Activated CD8-positive, alpha-beta memory T cell treated with anti-CD3 and anti-CD28 coated beads, Interleukin-2, amount 50 U/mL, for 24 hours (primary cell): ENCODE data around the gene SPHKAP.
"Not testable (repeated sequence)": the region's sequence is repeated elsewhere in the genome, so short reads cannot be mapped to it uniquely, and the experiment has no call there.

Experiments
- DNase-seq: peaks from one replicate; pipeline ENCODE4 v3.0.0-alpha.2; 2020; ENCODE audit errors: extremely low read depth

SPHKAP gene

DNA sequence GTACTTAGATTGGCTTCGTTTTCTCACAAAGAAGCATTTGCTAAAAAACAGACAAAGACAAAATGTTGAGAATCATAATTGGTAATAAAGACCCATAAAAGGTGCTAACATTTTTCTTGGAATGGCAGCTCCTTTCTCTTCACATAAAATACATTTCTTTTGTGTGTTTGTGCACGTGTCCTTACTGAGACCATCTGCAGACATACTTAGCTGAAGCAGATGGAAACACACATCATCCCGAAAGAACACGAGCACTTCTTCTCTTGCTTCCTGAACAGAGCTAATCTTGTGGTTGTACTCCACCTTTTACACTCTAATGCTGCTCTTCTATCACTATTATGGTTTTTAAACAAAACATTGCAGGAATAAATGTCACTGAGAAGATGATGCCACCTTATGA is 142.5 kb downstream of the SPHKAP start:
- no peak for DNase-seq

DNA sequence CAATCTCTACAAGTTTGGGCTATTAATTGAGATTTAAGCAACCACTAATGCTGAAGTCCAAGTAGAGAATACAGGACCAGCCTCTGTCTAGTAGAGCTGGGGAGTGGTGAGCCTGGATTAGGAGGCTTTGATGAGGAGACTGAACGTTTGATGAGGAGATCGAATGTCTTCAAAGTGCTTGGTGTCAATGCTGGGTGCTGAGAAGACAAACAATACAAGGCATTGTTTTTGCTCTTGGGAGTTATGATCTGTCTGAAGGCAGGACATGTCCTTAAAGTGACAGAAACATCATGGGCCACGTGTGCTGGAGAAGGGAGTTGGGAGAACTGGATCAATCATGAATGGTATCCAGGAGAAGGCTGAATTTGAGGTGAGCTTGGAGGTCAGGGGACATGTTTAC is 143.6 kb downstream of the SPHKAP start:
- DNase-seq, result no peak

DNA sequence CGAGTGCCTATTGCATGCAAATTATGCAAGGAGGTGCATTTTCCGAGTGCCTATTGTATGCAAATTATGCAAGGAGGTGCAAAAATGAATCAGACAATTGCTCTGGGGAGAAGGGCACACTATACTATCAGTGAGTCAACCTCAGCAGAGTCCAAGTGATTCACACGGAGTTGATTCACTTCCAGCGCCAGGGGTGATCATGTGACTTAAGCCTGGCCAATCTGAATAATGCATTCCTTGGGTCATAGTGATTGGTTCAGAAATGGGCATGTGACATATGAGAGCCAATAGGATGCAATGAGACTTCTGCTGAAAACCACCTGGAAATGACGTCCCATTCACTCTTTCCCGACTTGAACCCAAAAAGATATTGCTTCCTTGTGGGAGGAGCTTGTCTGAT is 157.9 kb downstream of the SPHKAP start:
- DNase-seq, result no peak

DNA sequence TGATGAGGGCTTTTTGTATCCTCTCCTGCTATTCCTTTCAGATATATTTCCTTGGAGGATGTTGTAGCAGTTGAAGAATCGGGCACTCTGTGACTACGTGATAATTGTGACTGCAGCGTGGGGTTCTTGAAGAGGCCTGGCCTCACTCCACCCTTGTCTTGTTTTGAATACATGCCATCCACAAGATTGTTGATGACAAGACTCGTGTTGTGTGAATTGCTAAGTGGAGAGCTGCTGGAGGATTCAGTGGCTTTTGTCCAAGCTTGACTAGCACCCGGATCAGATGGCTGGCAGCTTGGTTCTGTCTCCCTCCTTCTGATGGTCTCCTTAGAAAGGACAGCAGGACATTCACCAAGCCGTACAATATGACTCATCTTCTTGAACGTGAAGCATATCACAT is 163.2 kb downstream of the SPHKAP start:
- DNase-seq, result no peak

DNA sequence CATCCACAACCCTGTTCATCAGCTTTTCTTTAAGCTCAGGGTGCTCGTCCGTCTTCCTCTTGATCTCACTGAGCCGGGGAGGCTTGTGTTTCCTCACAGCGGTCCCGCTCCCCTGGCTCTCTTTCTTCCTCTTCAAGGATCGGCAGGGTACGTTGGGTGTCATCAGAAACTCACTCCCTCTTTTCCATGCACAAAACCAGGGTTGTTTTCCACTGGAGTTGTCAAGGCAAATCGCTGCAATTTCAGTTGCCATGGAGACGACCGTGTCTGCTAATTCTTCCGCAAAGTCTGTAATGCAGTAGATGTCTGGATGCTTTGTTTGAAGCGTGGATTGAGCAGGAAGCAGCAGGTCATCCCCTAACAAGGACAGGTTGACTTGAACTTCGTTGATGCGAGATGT is 163.7 kb downstream of the SPHKAP start:
- no peak for DNase-seq

DNA sequence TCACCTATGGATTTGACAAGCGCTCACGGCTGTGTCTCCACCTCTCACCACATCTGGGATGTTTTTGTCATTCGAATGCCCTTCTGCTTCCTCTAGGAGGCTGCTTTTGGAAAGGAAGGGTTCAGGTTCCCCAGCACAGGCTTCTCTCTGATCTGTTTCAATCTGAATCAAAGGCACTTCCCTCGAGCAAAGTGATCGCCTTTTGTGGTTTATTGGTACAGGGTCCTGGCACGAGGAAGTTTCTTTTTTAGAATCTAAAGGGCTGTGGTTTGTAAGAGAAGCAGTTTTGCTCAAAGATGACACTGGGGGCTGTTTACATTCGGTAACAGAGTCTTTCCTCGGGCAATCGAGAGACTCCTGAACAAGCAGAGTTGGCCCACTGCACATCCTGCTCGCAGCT is 165.1 kb downstream of the SPHKAP start:
- DNase-seq, result no peak

DNA sequence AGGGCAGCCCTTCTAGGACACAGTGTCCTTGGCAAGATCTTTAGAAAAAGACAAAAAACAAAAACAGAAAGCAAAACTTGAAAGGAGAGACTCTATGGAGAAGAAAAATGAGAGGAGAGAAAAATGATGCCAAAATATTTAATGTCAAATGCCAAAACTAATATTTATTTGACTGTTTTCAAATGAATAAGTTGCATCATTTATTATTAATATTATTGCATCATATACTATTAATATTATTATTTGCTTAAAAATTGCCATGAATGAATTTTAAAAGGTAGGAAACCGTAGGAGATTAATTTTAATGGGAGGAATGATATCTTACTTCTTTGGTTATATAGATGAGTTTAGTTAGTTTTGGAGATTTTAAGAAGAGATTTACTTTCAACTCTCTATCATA is 165.7 kb downstream of the SPHKAP start:
- no peak for DNase-seq

DNA sequence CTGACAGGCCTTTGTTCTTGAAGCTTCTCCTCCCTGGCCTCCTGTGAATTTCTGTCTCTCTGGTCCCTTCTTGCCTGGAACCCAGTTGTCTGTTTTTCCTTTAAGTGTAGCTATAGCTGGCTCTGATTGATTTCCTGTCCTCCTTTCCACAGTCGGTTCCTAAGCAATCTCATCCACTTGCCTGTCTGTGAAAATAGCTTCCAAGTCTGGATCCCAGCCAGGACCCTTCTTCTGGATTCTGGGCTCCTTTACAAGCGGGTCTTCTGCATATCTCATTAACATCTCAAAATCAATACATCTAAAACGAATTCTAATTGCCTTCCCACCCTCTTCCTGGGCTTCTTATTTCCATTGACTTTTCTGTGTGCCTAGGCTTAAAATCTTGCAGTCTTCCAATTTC is 185.1 kb downstream of the SPHKAP start:
- no peak for DNase-seq

DNA sequence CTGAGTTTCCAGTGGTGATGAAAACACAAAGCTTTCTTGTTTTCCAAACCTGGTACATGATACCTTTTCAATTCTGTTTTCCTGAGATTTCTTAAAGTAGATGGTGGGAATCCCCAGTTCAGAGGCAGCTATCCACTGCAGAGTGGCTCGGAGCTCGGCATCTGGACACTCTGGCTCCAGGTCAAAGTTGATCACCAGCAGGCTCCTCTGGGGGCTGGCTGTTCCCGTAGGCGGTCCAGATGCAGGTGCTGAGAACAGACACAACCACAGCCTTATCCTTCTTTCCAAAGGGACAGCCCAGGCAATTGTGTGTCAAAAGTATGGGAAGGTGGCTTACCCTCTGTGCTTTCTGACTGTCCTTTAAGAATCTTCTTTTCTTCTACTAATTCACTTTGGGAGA is 190.6 kb downstream of the SPHKAP start:
- DNase-seq, result no peak

DNA sequence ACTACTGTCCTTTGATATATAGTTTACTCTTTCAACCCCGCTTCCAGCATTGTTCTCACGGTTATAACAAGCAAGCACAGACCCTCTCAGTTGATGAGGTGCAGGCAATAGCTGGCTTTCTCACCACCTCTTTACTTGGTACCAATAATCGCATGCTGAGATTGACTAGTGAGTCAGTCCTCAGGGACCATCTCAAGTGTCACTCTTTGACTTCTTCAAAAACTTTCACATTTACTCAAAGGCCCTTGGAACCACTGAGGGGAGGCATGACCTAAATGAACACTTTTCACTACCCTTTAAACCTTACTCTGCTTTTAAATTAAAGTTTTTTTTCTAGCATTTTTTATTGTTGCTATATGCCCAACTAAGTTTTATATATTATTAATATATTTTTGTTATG is 208.2 kb downstream of the SPHKAP start:
- no peak for DNase-seq

DNA sequence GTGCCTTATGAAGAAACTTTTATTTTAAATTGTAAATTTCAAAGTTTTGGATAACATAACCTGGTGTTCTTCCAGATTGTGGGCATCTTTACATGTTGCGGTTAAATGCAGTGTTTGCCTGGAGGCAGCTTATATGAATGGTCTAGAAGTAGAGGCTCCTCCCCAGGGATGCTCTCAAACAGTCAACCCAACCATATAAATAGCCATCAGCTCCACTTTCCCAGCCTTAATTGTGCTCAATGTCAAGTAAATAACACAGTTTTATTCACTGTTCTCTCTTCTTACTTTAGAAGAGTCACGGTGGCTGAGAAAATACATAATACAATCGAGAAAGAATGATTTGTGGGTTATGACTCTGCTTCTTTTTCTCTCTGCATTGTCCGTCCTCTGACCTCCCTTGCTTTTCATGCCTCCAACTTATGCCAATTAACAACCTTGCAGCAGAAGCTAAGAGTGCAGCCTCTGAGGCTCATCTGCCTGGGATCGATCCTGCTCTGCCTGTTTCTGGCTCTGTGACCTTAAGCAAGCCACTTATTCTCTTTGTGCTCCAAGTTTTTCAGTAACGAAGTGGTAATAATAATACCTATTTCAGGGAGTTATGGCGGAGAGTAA is 209.8 kb downstream of the SPHKAP start:
- DNase-seq, result no peak

DNA sequence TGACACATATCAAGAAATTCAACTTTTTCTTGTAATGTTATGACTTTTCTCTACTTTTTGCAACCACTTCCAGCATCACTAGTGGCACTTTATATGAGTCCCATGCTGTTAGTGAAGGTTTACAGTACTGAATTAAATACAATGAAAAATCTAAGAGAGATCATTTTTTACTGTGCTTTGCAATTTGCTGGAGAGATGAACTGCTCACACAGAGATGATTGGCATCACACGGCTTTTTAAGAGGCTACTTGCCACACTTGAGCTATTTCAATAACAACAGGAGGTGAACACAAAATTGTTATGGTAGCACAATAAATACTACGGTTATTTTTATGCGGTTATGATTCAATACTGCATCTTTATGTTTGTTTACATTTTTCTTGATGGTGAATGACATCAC is 221.2 kb downstream of the SPHKAP start:
- no peak for DNase-seq

DNA sequence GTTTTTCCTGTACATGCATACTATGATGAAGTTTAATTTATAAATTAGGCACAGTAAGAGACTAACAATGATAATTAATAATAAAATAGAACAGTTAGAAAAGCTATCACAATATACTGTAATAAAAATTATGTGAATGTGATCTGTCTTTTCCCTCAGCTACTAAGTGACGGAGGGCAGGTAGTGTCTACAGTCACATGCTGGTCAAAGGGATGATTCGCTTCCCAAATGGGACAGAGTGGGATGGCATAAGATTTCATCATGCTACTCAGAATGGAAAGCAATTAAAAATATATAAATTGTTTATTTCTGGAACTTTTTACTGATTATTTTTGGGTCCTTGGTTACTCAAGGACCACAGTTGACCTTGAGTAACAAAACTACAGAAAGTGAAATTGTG is 238.5 kb downstream of the SPHKAP start:
- DNase-seq, result no peak

DNA sequence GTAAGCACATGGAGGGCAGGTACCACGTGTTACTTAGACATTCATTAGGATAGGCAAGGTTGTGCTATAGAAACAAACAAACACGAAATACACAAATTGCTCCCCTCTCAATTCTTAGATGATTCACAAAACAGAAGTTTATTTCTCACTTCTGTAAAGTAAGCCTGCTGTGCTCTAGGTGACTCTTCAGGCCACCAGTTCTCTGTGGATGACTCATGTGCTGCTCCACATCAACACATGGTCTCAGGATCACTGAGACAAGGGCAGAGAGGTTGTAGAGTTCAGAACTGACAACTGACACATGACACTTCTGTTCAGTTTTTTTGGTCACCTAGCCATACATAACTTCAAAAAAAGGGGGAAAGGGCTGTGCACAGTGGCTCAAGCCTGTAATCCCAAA is 239.5 kb downstream of the SPHKAP start:
- no peak for DNase-seq

DNA sequence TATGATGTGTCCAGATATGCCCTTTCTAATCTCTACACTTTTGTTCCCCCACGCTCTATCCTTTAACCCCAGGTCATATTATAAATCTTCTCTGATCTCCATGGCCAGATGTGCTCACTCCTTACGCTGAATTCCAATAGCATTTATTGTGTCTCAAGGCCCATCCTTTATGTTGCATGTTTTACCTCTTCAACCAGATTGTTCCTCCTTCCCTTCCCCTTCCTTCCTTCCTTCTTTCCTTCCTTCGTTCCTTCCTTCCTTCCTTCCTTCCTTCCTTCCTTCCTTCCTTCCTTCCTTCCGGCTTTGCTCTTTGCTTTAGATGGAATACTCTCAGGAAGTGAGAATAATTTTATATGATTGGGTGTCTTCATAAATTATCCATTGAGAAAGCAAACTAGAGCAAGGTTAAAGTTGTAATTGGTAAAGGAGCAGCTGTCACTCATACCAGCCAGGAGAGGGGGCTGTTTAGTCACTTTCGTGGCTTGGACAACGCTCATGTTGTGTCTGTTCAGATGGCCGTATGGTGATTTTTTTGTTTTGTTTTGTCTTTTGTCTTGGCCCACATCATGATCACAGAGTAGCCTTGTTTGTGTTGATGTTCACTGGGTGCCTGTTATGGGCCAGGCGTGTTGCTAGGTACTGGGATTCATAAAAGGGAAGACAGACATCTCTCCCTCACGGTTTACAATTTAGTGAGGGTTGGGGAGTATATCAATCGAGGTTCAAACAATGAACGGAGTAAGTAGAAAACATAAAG is 242.0 kb downstream of the SPHKAP start:
- DNase-seq, result no peak

DNA sequence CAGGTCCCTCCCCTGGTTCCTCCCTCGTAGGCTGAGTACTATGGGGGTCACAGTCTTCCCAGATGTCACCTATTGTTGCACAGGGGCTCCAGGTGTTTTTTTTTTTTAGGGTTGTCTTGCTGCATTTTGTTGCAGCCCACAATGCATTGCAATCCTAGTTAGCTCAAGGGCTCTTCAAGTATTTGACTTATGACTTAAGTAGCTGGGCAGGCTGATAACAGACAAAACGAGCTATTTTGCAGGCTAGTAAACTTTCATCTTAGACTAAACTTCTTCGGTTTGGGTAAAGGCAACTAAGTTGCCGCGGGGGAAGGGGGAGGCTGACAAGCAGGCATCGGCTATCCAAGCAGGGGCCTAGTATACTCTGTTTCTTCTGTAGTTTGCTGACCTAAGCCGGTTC is 245.2 kb downstream of the SPHKAP start:
- not testable (repeated sequence) for DNase-seq

DNA sequence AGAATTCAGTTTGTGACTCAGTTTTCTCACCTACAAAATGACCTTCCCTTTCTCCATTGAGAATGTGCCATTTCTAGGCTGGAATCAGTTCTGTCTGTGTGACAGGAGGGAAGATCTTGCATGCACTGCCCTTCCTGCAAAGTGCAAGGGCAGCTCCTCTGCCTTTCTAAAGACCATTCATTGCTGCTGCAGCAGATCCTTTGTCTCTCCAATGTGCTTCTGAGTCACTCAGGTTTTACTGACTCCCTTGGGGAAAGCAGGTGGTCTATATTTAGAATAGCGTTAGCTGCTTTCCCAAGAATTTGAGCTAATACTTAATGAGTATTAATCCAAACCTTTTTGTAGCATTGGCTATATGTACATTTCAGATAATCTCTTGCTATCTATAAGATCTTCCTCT is 247.6 kb downstream of the SPHKAP start:
- no peak for DNase-seq

DNA sequence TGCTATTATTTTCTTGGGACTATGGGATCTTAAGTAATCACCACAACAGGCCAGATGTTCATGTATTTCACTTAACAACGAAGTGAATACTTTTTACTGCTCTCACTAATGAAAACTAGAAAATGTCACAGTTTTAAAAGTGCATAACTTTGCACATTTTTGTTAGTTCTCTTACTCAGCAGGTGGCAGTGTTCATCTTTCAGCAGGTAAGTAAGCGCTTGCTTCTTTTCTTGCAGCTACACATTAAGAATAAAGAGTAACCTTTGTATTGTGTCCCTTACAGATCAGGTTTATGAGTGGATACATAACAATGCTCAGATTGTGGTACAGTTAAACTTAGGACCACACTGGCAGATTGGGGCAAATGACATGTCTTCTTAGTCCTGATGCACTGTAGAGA is 249.1 kb downstream of the SPHKAP start:
- no peak for DNase-seq

DNA sequence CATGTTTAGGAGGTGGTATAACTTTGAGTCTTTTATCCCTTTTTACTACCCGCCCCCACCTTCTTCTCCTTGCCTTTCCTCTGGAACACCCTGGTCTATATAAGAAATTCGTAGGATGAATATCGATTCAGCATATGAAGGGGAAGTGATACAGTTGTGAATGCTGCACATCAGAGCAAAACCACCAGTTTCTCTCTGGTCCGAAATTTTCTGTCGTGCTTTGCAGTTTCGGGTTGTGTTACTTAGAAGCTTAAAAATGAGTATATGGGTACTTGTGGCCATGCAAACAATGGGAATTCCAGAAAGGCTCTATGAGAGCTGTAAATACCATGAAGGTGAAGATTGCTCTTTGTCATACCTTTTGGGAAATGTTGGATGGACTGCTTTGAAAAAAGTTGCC is 249.5 kb downstream of the SPHKAP start:
- no peak for DNase-seq
